ENCODE results near the gene CRYGD.

CRYGD gene

GRCh38 chr2:208150094-208150493 is 25.8 kb upstream of the CRYGD start:
- H3K27ac ChIP-seq: no peak overlapping the region
- TF ChIP-seq, protein P1, sequence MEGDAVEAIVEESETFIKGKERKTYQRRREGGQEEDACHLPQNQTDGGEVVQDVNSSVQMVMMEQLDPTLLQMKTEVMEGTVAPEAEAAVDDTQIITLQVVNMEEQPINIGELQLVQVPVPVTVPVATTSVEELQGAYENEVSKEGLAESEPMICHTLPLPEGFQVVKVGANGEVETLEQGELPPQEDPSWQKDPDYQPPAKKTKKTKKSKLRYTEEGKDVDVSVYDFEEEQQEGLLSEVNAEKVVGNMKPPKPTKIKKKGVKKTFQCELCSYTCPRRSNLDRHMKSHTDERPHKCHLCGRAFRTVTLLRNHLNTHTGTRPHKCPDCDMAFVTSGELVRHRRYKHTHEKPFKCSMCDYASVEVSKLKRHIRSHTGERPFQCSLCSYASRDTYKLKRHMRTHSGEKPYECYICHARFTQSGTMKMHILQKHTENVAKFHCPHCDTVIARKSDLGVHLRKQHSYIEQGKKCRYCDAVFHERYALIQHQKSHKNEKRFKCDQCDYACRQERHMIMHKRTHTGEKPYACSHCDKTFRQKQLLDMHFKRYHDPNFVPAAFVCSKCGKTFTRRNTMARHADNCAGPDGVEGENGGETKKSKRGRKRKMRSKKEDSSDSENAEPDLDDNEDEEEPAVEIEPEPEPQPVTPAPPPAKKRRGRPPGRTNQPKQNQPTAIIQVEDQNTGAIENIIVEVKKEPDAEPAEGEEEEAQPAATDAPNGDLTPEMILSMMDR (IDR thresholded peaks at IDR 0.05): no peak
- no peak for DNase-seq (ENCODE audit: low spot score)
- no peak overlapping the region for H3K4me3 ChIP-seq

DNA sequence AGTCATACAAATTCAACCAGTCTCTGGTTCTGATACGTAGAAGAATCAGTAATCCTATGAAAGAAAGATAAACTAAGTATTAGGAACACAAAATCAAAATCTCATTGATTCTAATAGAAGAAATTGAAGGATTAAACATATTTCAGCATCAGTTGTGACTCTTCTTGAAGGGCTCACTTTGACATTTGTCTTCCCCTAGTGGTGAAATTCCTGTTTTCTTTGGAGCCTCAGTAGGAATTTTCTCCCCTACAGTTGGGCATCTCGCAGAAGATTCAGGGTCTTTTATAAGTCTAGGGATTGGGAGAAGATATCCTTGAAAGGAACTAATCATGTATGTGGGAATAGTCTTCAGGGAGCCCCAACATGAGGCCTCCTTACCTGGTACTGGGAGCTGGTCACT is 24.5 kb upstream of the CRYGD start:
- Histone ChIP-seq H3K27ac (no peak overlapping the region), H3K4me3 (no peak overlapping the region)
- DNase-seq (ENCODE audit: low spot score): no peak
- TF ChIP-seq, protein P1 (IDR thresholded peaks at IDR 0.05): no peak

DNA sequence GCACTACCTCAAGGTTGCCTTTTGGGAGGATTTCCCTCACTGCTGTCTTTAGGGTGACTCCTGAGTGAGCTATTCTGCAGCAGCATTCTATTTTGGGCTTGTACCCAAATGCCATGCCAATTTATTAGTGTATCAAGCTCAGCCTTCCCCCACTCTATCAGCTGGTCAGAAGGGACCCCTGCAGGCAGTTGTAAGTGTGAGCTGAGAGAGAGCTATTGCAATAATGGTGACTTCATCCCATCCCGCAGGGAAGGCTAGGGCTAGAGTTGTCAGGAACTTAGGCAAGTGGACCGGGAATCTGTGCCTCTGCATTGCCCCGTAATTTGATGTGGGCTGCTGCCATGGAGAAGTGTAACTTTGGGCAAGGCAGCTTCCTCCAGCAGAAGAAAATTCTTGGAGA is 23.4 kb upstream of the CRYGD start:
- TF ChIP-seq, protein P1 (IDR thresholded peaks at IDR 0.05): no peak
- no peak for DNase-seq (ENCODE audit: low spot score)
- Histone ChIP-seq H3K4me3 (no peak overlapping the region), H3K27ac (no peak overlapping the region)

DNA sequence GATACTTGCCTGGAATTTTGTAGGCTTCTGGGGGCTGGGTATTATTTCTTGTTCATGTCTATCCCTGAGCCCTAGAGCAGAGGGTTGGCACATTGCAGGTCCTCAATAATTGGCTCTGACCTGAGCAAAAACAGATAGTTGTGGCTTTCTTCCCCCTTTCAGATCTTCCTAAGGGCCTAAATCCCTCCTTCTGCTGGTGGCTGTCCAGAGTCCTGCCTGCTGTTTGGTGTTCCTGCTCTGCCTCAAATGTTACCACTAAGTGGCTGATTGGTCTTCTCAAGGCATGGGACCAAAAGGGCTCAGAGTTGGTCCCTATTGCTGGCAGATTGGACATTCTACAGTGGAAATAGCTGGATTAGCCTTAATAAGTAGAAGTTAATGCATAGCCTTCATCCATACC is 22.7 kb upstream of the CRYGD start:
- Histone ChIP-seq H3K4me3 (no peak overlapping the region), H3K27ac (no peak overlapping the region)
- TF ChIP-seq, protein P1 (IDR thresholded peaks at IDR 0.05): no peak
- no peak for DNase-seq (ENCODE audit: low spot score)

DNA sequence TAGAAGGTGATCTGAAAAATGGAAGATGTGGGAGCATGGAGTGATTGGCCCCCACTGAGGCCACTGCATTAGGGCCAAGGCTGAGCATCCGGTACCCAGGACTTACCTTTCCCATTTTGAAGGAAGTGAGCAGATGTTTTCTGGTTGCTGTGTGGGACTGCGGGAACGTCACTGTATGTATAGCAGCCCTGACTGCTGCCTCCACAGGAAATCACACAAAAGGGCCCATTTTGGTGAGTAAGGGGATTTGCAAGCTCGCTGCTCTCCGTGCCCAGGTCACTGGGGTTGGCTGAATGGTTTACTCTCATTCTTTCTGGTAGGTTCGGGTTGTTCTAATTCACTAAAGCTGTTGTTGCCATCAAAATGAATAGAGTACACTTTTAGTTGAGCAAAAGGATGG is 21.7 kb upstream of the CRYGD start, which contains the start of gene CRYGB:
Gene CRYGB, minus strand, starts transcription at position 153 of the 400 bp plus-strand sequence. Its CDS starts 38 bp downstream, at position 115.
- DNase-seq (ENCODE audit: low spot score): no peak
- TF ChIP-seq, protein P1 (IDR thresholded peaks at IDR 0.05): no peak
- H3K4me3 ChIP-seq: no peak within 1 kb of the TSS
- H3K27ac ChIP-seq: no peak within 1 kb of the TSS

DNA sequence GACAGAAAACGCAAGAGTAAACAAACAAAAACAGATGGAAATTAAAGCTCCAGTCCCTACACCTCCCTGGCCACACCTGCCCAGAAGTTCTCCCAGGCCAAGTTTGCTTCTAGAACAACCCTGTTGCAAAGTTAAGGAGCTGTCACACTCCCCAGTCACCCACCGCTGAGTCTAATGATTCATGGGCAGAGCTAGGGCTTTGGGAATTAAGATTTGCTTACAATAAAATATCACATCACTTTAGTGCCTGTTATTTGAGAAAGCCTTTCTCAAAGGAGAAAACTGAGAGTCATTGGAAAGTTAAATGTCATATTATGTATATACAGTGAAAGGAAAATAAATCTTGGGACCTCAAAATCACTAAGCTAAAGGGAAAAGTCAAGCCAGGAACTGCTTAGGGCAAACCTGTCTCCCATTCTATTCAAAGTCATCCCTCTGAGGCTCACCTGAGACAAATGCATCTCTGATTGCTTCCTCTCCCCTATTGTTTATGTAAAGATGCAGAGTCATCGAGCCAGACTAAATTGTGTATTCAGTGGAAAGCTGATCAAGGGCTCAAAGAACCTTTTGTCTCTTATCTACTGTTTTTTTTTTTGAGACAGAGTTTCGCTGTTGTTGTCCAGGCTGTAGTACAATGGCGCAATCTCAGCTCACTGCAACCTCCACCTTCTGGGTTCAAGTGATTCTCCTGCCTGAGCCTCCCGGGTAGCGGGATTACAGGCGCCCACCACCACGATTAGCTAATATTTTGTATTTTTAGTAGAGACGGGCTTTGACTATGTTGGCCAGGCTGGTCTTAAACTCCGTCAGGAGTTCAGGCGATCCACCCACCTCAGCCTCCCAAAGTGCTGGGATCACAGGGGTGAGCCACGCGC is 18.8 kb upstream of the CRYGD start:
- Histone ChIP-seq H3K4me3 (no peak overlapping the region), H3K27ac (no peak overlapping the region)
- TF ChIP-seq, protein P1 (IDR thresholded peaks at IDR 0.05): no peak
- no peak for DNase-seq (ENCODE audit: low spot score)
